ENCODE measurements around the gene AIF1L. TPM values are rescaled to one million over a fixed set of nuclear protein-coding genes. Genes with fewer than 3 reads are reported as not detected.

Gene AIF1L
- total RNA-seq, 3 donors from 2014 or later = 1.4 to 5.6 (median 5.0) TPM

DNA sequence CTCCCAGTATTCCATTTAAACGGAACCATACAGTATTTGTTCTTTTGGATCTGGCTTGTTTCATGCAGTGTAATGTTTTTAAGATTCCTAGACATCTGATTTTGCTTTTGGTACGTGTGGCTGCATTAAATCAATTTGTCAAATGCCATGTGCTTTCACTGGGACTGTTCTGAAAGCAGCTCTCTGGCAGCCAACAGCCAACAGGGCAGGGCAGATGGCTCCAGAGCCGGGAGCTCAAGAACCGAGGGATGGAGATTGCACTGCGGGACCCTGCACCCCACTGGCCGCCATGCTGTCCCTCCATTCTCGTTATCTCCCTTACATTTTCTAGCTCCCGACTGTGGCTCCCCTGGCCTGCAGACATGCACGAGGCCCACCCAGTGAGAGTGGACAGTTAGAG lies 33.4 kb upstream of the AIF1L start:
- Histone ChIP-seq H3K36me3 (ENCODE audit: low read depth) (no peaks in the 10 kb centered on the region), H3K9me3 (no peaks in the 10 kb centered on the region), H3K4me1 (ENCODE audit: low read depth) (no peaks in the 10 kb centered on the region), H3K4me3 (no peak overlapping the region)
- intact Hi-C loops (cut with DNase I, micrococcal nuclease) = no loop called here
- TF ChIP-seq, protein P1, sequence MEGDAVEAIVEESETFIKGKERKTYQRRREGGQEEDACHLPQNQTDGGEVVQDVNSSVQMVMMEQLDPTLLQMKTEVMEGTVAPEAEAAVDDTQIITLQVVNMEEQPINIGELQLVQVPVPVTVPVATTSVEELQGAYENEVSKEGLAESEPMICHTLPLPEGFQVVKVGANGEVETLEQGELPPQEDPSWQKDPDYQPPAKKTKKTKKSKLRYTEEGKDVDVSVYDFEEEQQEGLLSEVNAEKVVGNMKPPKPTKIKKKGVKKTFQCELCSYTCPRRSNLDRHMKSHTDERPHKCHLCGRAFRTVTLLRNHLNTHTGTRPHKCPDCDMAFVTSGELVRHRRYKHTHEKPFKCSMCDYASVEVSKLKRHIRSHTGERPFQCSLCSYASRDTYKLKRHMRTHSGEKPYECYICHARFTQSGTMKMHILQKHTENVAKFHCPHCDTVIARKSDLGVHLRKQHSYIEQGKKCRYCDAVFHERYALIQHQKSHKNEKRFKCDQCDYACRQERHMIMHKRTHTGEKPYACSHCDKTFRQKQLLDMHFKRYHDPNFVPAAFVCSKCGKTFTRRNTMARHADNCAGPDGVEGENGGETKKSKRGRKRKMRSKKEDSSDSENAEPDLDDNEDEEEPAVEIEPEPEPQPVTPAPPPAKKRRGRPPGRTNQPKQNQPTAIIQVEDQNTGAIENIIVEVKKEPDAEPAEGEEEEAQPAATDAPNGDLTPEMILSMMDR (IDR thresholded peaks at IDR 0.05) = no peak
- ATAC-seq (no peak), DNase-seq (no peak)

DNA sequence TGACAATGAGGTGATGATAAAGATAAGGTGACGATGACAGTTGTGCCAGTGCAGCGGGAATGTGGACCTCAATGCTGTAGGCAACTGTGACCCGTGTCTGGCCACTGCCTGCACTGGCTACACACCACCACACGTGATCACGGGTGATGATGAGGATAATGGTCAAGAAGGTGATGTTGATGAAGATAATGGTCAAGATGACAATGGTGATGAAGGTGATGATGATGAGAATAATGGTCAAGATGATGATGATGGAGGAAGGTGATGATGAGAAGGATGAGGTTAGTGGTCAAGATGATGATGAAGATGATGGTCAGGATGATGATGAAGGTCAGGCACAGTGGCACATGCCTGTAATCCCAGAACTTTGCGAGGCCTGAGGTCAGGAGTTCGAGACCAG lies 30.7 kb upstream of the AIF1L start:
- DNase-seq (no peak), ATAC-seq (no peak)
- intact Hi-C loops (cut with DNase I, micrococcal nuclease) = no loop called here
- Histone ChIP-seq H3K9me3 (no peaks in the 10 kb centered on the region), H3K4me1 (ENCODE audit: low read depth) (no peaks in the 10 kb centered on the region), H3K36me3 (ENCODE audit: low read depth) (no peaks in the 10 kb centered on the region), H3K4me3 (no peak overlapping the region)
- TF ChIP-seq, protein P1 (IDR thresholded peaks at IDR 0.05) = no peak

DNA sequence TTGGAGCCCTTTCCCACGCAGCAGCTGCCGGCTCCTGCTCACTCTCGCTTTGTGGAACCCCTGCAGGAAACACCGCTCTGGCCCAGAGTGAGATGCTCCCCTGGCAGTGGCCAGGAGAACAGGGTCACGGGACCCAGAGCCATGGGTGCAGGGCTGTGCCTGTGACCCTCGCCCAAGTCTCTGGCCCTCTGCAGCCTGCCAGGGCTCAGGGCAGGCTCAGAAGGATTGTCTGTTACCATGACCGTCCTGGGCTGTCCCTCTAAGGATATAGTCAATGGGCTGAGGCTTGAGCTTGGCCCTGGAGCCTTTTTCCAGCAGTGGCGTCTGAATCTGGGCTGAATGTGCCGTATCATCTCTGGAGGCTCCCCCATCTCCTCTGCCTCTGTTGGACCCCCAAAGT lies 28.7 kb upstream of the AIF1L start:
- intact Hi-C loops (cut with DNase I, micrococcal nuclease) = no loop called here
- H3K4me1 ChIP-seq (ENCODE audit: low read depth) = no peaks in the 10 kb centered on the region
- no peaks in the 10 kb centered on the region for H3K36me3 ChIP-seq (ENCODE audit: low read depth)
- no peak for ATAC-seq
- no peak for DNase-seq
- H3K4me3 ChIP-seq = no peak overlapping the region
- TF ChIP-seq, protein P1 (IDR thresholded peaks at IDR 0.05) = no peak
- no peaks in the 10 kb centered on the region for H3K9me3 ChIP-seq

DNA sequence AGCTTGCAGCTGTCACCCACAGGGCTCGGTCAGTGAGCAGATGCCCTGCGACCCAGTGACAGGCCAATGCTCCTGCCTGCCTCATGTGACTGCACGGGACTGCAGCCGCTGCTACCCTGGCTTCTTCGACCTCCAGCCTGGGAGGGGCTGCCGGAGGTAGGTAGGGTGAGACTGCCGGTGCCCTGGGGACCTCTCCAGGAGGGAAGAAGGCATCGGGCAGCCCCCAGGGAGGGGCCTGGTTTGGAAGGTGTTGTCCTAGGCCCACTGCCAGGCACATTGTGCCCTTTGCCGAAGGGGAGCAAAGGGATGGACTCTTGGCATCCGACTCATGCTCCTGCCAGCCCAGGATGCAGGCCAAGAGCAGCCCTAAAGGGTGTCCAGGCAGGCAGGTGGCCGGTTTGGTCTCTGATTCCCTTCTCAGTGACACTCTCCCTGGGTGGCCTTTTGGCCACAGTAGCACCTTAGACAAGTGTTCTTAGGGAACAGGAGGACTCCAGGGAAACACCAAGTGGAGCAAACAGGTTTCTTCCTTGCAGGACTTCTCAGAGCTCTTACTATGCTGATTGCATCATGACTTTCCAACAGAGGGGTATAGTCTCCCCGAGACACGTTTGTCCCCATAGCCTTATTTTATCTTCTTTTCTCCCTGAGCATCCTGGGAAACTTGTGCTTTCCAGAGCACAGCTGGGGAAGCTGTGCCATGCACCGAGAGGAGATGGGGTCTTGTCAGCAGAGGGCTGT lies 28.1 kb upstream of the AIF1L start:
- Histone ChIP-seq H3K36me3 (ENCODE audit: low read depth) (no peaks in the 10 kb centered on the region), H3K9me3 (no peaks in the 10 kb centered on the region), H3K4me1 (ENCODE audit: low read depth) (no peaks in the 10 kb centered on the region), H3K4me3 (no peak overlapping the region)
- DNase-seq (no peak), ATAC-seq (no peak)
- intact Hi-C loops (cut with DNase I, micrococcal nuclease) = no loop called here
- TF ChIP-seq, protein P1 (IDR thresholded peaks at IDR 0.05) = no peak

DNA sequence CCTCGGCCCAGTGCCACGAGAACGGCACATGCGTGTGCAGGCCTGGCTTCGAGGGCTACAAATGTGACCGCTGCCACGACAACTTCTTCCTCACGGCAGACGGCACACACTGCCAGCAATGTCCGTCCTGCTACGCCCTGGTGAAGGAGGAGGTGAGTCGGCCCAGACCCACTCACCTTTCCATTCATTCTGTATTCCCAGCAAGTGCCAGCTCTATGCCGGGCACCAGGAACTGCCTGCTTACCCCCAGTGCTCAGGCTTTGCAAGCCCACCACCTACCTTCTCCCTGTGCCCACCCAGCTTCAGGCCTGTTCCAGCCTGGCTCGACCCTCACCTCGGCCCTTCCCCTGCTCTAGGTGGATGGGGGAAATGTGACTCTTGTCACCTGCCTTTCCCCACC lies 26.6 kb upstream of the AIF1L start:
- TF ChIP-seq, protein P1 (IDR thresholded peaks at IDR 0.05) = no peak
- Histone ChIP-seq H3K36me3 (ENCODE audit: low read depth) (no peaks in the 10 kb centered on the region), H3K9me3 (no peaks in the 10 kb centered on the region), H3K4me1 (ENCODE audit: low read depth) (no peaks in the 10 kb centered on the region), H3K4me3 (no peak overlapping the region)
- ATAC-seq (no peak), DNase-seq (no peak)
- intact Hi-C loops (cut with DNase I, micrococcal nuclease) = no loop called here
